Endothelial cell of hepatic sinusoid (primary cell): ENCODE data around the gene MUL1.
"Not testable (repeated sequence)": the region's sequence is repeated elsewhere in the genome, so short reads cannot be mapped to it uniquely, and the experiment has no call there.

Experiments
- in situ Hi-C: cut with HindIII; loops from 2 replicates; pipeline ENCODE4 v1.10.0; 2017; ENCODE audit warnings: low sequenced_read_pairs

Gene MUL1

GRCh38 chr1:20519609-20520262 is 11.8 kb upstream of the MUL1 start:
- in situ Hi-C loops, result not testable (repeated sequence)

GRCh38 chr1:20511518-20512428 is 3.8 kb upstream of the MUL1 start:
- in situ Hi-C loops, result no loop called here

GRCh38 chr1:20508411-20508771 is 440 bp upstream of the MUL1 start:
- in situ Hi-C loops, result no loop called here

DNA sequence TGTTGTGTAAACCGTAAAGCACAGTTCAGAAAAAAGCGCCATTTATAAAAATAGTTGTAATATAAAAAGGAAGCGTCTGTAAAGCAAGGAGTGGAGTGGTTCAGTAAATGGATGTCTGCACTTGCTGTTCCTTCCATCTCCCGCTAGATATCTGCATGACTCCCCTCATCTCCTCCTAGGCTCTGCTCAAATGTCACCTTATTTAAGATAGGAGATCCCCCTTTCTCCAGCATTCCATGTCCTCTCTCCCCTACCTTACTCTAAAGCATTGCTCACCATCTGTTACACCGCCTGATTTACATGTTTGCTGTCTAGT is 745 bp downstream of the MUL1 start:
- in situ Hi-C loops, result no loop called here

DNA sequence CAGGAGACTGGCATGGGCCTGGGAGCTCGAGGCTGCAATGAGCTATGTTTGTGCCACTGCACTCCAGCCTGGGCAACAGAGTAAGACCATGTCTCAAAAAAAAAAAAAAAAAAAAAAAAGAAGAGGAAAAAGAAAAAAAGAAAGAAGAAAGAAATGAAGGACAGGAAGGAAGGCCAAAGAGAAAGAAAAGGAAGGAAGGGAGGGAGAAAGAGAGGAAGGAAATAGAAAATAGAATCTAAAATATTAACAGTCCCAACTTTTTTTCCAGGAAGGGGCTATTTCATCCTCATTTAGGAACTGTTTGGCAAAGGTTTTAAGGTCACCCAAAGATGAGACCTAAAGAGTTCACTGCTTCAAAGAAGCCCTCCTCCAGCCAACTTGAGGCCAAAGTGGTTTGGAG is 2.5 kb downstream of the MUL1 start:
- in situ Hi-C loops, result no loop called here

DNA sequence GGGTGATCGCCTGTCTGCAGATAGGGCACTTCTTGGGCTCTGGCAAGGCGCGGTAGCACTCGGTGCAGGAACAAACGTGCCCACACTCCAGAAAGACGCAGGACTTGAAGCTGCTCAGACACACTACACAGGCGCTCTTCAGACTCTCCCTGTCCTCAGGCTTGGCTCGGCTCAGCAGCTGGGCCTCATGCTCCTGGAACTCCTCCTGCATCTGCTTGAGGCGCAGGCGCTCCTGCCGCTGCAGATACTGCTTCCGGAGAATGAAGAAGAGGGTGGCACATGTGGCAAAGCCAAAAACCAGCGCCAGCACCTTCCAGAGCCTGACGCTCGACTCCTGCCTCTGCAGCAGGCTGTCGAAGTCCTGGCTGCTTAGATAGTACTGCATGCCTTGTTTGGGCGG is 7.2 kb downstream of the MUL1 start:
- in situ Hi-C loops, result no loop called here

DNA sequence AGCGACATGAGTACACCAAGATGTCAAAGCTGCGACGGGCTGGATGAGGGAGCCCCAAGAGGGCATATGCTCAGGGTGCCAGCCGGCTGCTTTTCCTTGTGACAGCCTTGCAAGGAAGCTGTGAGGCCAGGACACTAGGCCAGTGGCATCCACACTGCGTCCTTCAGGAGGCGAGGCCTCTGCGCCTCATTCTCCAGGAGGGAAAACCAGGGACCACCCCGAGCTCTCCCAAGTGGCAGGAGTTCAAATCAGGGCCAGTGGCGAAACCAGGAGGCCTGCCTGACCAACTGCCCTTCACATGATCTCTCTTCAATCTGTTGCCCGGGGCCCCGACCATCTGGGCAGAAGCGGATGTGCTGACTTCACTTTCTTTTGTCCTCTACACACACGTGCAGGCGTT is 8.2 kb downstream of the MUL1 start:
- in situ Hi-C loops, result no loop called here

DNA sequence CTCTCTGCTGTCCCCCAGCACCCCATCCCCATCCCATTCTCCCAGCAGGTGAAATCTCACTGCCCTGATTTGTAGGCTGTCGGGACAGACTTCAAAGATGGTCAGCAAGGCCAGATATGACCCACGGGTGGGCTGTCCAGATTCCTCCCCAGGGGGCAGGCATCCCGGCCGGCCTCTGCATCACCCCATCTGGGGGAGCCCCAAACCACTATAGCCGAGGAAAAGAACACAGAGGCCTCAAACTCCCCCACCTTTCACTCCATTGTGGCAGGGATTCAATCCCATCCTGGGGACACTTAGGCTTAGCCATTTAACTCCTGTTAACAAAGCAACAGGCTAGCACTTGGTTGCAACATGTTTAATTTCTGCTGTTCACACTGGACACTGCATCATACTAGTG is 8.8 kb downstream of the MUL1 start:
- in situ Hi-C loops, result no loop called here

DNA sequence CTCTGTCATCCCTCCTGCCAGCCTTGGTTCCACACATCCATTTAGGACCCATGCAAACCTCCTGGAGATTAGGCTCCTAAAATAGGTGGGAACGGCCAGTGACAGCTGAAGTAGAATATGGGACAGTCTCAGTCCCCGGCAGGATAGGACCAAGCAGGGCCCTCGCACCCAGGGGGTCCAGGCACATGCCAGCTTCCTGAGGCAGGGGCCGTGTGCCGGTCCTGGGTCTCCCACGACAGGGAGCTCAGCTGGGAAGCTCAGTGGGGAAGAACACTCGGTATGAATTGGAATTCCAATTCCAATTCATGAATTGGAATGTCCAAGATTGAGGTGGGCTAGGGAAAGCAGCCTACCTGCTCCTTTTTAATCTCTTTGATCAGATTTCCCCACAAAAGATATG is 9.8 kb downstream of the MUL1 start:
- in situ Hi-C loops, result no loop called here

- in situ Hi-C loops, result no loop called here
These were observed 10.4 kb downstream of the MUL1 start for GRCh38 chr1:20497506-20497905.

DNA sequence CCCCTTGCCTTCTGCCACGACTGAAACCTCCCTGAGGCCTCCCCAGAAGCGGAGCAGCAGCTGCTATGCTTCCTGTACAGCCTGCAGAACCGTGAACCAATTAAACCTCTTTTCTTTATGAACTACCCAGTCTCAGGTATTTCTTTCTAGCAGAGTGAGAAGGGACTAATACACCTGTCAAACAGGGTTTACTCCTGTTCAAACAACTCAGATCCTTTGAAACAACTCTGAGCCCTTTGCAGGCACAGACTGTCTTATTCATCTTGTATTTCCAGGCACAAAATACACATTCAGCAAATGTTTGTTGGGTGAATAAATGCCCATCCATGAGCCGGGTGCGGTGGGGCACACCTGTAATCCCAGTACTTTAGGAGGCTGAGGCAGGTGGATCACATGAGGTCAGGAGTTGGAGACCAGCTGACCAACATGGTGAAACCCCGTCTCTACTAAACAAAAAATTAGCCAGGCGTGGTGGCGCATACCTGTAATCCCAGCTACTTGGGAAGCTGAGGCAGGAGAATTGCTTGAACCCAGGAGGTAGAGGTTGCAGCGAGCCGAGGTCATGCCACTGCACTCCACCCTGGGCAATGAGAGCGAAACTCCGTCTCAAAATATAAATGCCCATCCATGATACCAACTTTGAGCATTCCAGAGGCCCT is 11.1 kb downstream of the MUL1 start:
- in situ Hi-C loops, result not testable (repeated sequence)

- in situ Hi-C loops, result no loop called here
These were observed 11.7 kb downstream of the MUL1 start for GRCh38 chr1:20496241-20496661.

GRCh38 chr1:20495661-20496060 is 12.3 kb downstream of the MUL1 start:
- in situ Hi-C loops, result no loop called here

- in situ Hi-C loops, result no loop called here
These were observed 13.2 kb downstream of the MUL1 start for GRCh38 chr1:20494609-20495311.

GRCh38 chr1:20493839-20494608 is 13.9 kb downstream of the MUL1 start:
- in situ Hi-C loops, result no loop called here

DNA sequence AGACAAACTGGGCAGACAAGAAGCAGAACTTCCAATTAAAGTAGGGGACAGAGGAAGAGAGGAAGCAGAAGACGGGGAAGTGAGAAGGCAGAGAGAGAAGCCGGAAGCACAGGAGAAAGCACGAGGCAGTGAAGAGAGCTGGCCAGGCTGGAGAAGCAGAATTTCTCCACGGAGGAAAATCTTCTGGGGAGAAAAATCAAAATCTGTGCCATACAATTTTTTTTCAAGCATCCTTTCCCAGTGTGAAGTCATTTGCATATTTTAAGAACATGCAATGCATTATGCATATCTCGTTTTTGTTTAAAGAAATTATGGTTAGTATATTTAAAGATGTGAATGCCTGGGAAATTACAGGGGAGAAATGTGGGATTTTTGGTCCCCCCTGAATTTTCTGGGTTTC is 14.6 kb downstream of the MUL1 start:
- in situ Hi-C loops, result no loop called here

DNA sequence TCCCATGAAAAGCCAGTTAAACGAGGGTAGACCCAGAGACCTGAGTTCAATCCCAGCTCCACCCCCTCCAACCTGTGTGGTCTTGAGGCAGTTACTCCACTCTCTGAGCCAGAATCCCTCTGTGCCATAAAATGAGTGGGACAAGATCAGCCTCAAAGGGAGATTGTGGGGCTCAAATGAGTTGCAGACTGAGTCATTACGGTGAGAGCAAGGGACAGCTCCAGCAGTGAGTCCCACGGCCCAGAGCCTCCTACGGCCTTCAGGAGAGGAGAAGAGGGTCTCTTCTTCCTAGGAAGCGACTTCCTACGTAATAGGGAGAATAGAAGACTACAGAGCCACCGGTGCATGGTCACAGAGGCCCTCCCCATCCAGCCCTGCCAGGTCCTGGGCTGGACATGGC is 15.2 kb downstream of the MUL1 start:
- in situ Hi-C loops, result no loop called here

DNA sequence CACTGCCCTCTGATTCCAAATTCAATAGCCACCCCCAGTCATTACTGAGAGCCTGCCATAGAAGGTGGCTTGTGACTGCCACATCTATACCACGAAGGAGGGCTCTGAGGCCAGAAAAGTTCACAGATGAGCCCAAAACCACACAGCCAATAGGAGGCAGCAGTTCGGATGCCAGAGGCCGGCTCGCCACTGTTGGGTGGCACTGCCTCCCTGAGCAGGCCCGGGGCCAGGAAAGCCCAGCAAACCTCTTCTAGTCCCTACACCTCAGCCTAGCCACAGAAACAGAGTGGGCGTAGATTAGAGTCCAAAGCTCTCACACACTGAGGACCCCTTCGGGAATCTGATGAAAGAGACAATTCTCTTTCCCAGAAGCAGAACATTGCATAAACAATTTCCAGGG is 16.1 kb downstream of the MUL1 start:
- in situ Hi-C loops, result no loop called here

- in situ Hi-C loops, result no loop called here
These were observed 16.8 kb downstream of the MUL1 start for GRCh38 chr1:20491178-20491577.

- in situ Hi-C loops, result no loop called here
These were observed 20.7 kb downstream of the MUL1 start for GRCh38 chr1:20487236-20487590.
